GM23338 (cell line): ENCODE results near the gene BCHE. TPM values are rescaled to one million over a fixed set of nuclear protein-coding genes. Genes with fewer than 3 reads are reported as not detected.

Experiments used
- ATAC-seq: fragments of 200-7000 bp; cut with Tn5 transposase; 3 replicates; pipeline ENCODE4 v1.9.1; 2020
- DNase-seq: peaks from one replicate; pipeline ENCODE4 v3.0.0-alpha.2; 2015; ENCODE audit warnings: low spot score
- H2AFZ ChIP-seq: fragments of 200-600 bp; sonication (generic); 2 replicates; pipeline ENCODE4 v1.8.0; 2016; ENCODE audit warnings: antibody characterized with exemption, mild to moderate bottlenecking, moderate library complexity
- H3F3A ChIP-seq: fragments of 200-600 bp; sonication (generic); replicated peaks from 2 replicates; pipeline ENCODE4 v1.8.0; 2017; ENCODE audit warnings: antibody characterized with exemption, mixed run types, low read depth
- H3K27ac ChIP-seq: fragments of 200-600 bp; sonication (generic); 2 replicates; pipeline ENCODE4 v1.6.1; 2016; ENCODE audit warnings: low read depth
- H3K27me3 ChIP-seq: fragments of 200-600 bp; sonication (generic); 2 replicates; pipeline ENCODE4 v1.8.0; 2016; ENCODE audit warnings: mild to moderate bottlenecking, mixed run types, moderate library complexity; ENCODE audit not compliant: insufficient read depth
- H3K36me3 ChIP-seq: fragments of 200-600 bp; sonication (generic); 2 replicates; pipeline ENCODE4 v1.8.0; 2016; ENCODE audit warnings: mild to moderate bottlenecking; ENCODE audit not compliant: insufficient read depth
- H3K4me1 ChIP-seq: fragments of 200-600 bp; sonication (generic); 2 replicates; pipeline ENCODE4 v1.8.0; 2016; ENCODE audit warnings: mild to moderate bottlenecking, moderate library complexity; ENCODE audit not compliant: insufficient read depth
- H3K4me2 ChIP-seq: fragments of 200-600 bp; sonication (generic); 2 replicates; pipeline ENCODE4 v1.7.1; 2017; ENCODE audit warnings: mixed run types
- H3K4me3 ChIP-seq: fragments of 200-600 bp; sonication (generic); 2 replicates; pipeline ENCODE4 v1.6.1; 2016; ENCODE audit warnings: mixed run types
- H3K79me2 ChIP-seq: fragments of 200-600 bp; sonication (generic); replicated peaks from 2 replicates; pipeline ENCODE4 v1.8.0; 2017; ENCODE audit warnings: mild to moderate bottlenecking; ENCODE audit not compliant: insufficient read depth
- H3K9me2 ChIP-seq: fragments of 200-600 bp; sonication (generic); 2 replicates; pipeline ENCODE4 v1.8.0; 2017; ENCODE audit not compliant: insufficient read depth
- H4K20me1 ChIP-seq: fragments of 200-600 bp; sonication (generic); replicated peaks from 2 replicates; pipeline ENCODE4 v1.8.0; 2017; ENCODE audit warnings: mild to moderate bottlenecking; ENCODE audit not compliant: insufficient read depth
- H3K27ac Mint-ChIP-seq: 2 replicates; pipeline ENCODE4 v1.8.0; 2020; ENCODE audit warnings: inconsistent platforms, mild to moderate bottlenecking, moderate library complexity, mixed read lengths
- H3K27me3 Mint-ChIP-seq: 3 replicates; pipeline ENCODE4 v1.8.0; 2022; ENCODE audit warnings: low read depth, mild to moderate bottlenecking, moderate library complexity, mixed read lengths, inconsistent platforms; ENCODE audit not compliant: insufficient read depth, poor library complexity
- H3K36me3 Mint-ChIP-seq: 3 replicates; pipeline ENCODE4 v1.8.0; 2021; ENCODE audit warnings: low read depth, mild to moderate bottlenecking, inconsistent platforms, moderate library complexity, mixed read lengths
- H3K4me1 Mint-ChIP-seq: 3 replicates; pipeline ENCODE4 v1.8.0; 2020; ENCODE audit warnings: mild to moderate bottlenecking, inconsistent platforms, mixed read lengths
- H3K4me3 Mint-ChIP-seq: 3 replicates; pipeline ENCODE4 v1.8.0; 2021; ENCODE audit warnings: moderate library complexity, mild to moderate bottlenecking, inconsistent platforms, mixed read lengths
- H3K9me3 Mint-ChIP-seq: 3 replicates; pipeline ENCODE4 v1.8.0; 2020; ENCODE audit warnings: moderate library complexity, mild to moderate bottlenecking, inconsistent platforms, mixed read lengths
- CTCF ChIP-seq, 2 experiments: fragments of 200-600 bp in 1 of 2; sonication (generic) in 1 of 2; conservative IDR thresholded peaks; 2 replicates each; pipeline versions ENCODE4 v1.5.1 to v1.6.1; 2016 to 2017; ENCODE audit warnings: antibody characterized with exemption in 2 of 2, low read depth in 2 of 2, mild to moderate bottlenecking in 2 of 2, moderate library complexity in 1 of 2
- ETS1 ChIP-seq: IDR thresholded peaks from 2 replicates; pipeline ENCODE4 v1.6.1; 2016; ENCODE audit warnings: antibody characterized with exemption
- EZH2 ChIP-seq: fragments of 200-600 bp; sonication (generic); IDR thresholded peaks from one replicate; pipeline ENCODE4 v1.8.0; 2017; ENCODE audit warnings: antibody characterized with exemption, mild to moderate bottlenecking, low read depth; ENCODE audit not compliant: unreplicated experiment
- EZH2phosphoT487 ChIP-seq: fragments of 200-600 bp; sonication (generic); IDR thresholded peaks from one replicate; pipeline ENCODE4 v1.8.1; 2018; ENCODE audit warnings: antibody characterized with exemption; ENCODE audit not compliant: unreplicated experiment
- JUNB ChIP-seq: IDR thresholded peaks from one replicate; pipeline ENCODE4 v1.6.1; 2016; ENCODE audit warnings: antibody characterized with exemption; ENCODE audit not compliant: unreplicated experiment
- POLR2AphosphoS5 ChIP-seq: IDR thresholded peaks from 2 replicates; pipeline ENCODE4 v1.6.1; 2016; ENCODE audit warnings: antibody characterized with exemption, low read depth
- ZNF114 ChIP-seq: fragments of 250-450 bp; sonication (Bioruptor Pico); IDR thresholded peaks from 2 replicates; pipeline ENCODE4 v1.5.0; 2020; ENCODE audit warnings: mild to moderate bottlenecking, moderate library complexity
- ZNF462 ChIP-seq: fragments of 250-450 bp; sonication (Bioruptor Pico); IDR thresholded peaks from 2 replicates; pipeline ENCODE4 v1.5.0; 2020; ENCODE audit warnings: mild to moderate bottlenecking, moderate library complexity
- polyA plus RNA-seq: library from polyadenylated mRNA; unstranded; fragments of >200 nt; fragmentation: Nextera tagmentation; extraction: Ambion mirVana; gene quantifications from 2 replicates; pipeline ENCODE4 v1.2.1, GENCODE V29; 2016
- total RNA-seq: library from RNA; depleted of rRNA; stranded (reverse); fragments of >200 nt; shearing (Covaris generic); gene quantifications from 2 replicates; pipeline ENCODE4 v1.2.3, GENCODE V29; 2014

Gene BCHE
- total and polyA plus RNA-seq, 2 experiments from 2014 or later: 0.73 to 1.1 TPM

- no peak for TF ChIP-seq ZNF462
- no peak for TF ChIP-seq JUNB
- TF ChIP-seq ZNF114 (CRISPR knock-in tag): no peak
- no peak for TF ChIP-seq EZH2phosphoT487
Measured at GRCh38 chr3:165759041-165759440, 78.2 kb downstream of the BCHE start (continued).

- no peak overlapping the region for H3K27ac Mint-ChIP-seq
- Histone ChIP-seq H4K20me1 (no peaks in the 10 kb centered on the region), H3K9me2 (no peaks in the 10 kb centered on the region), H3K27ac (no peak overlapping the region), H3F3A (no peaks in the 10 kb centered on the region), H2AFZ (no peak overlapping the region), H3K4me3 (no peak overlapping the region), H3K79me2 (no peaks in the 10 kb centered on the region), H3K27me3 (no peaks in the 10 kb centered on the region), H3K36me3 (no peaks in the 10 kb centered on the region), H3K4me2 (no peak overlapping the region), H3K4me1 (peaks cover 8% of the 10 kb centered on the region; the same call in 1 of the 2 replicates)
- H3K27me3 Mint-ChIP-seq: no peaks in the 10 kb centered on the region
- H3K4me3 Mint-ChIP-seq: no peak overlapping the region
- no peaks in the 10 kb centered on the region for H3K36me3 Mint-ChIP-seq
- H3K9me3 Mint-ChIP-seq: peaks cover 4% of the 10 kb centered on the region; the same call in 1 of the 3 replicates
- DNase-seq (no peak), ATAC-seq (no peak)
- peaks cover 10% of the 10 kb centered on the region; the same call in 2 of the 3 replicates for H3K4me1 Mint-ChIP-seq
- no peak for TF ChIP-seq ZNF114 (CRISPR knock-in tag)
- TF ChIP-seq ETS1: no peak
- no peak for TF ChIP-seq EZH2
- TF ChIP-seq POLR2AphosphoS5: no peak
- no peak for TF ChIP-seq CTCF (conservative IDR thresholded peaks at IDR 0.05; ENCODE audit: low read depth in 2 of 2)
Measured at GRCh38 chr3:165755571-165755970, 81.7 kb downstream of the BCHE start.
